ENCODE data around the gene SKIL. TPM values are rescaled to one million over a fixed set of nuclear protein-coding genes. Genes with fewer than 3 reads are reported as not detected.

Gene SKIL
- total RNA-seq, 1 donor from 2014 or later, result 86.7 TPM

DNA sequence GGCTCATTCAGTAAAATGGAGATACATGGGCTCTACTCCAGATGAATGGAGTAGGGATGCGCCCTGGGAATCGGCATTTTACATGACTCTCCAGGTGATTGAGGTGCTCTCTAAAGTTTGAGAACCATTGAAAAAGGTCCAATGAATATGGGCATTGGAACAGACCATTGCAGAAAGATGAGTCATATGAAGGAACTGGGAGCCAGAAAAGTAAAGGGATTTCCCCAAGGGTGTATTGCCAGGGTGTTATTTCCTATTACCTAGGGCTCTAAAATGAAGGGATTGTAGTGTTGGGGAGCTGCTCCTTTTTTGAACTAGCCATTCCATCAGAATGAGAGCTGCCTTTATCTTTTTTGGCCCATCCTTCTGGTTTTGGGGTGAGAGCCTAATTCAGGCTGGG is 82.8 kb downstream of the SKIL start:
- no peak for ATAC-seq
- H3K9me3 ChIP-seq, result no peaks in the 10 kb centered on the region
- TF ChIP-seq, protein P1, sequence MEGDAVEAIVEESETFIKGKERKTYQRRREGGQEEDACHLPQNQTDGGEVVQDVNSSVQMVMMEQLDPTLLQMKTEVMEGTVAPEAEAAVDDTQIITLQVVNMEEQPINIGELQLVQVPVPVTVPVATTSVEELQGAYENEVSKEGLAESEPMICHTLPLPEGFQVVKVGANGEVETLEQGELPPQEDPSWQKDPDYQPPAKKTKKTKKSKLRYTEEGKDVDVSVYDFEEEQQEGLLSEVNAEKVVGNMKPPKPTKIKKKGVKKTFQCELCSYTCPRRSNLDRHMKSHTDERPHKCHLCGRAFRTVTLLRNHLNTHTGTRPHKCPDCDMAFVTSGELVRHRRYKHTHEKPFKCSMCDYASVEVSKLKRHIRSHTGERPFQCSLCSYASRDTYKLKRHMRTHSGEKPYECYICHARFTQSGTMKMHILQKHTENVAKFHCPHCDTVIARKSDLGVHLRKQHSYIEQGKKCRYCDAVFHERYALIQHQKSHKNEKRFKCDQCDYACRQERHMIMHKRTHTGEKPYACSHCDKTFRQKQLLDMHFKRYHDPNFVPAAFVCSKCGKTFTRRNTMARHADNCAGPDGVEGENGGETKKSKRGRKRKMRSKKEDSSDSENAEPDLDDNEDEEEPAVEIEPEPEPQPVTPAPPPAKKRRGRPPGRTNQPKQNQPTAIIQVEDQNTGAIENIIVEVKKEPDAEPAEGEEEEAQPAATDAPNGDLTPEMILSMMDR (IDR thresholded peaks at IDR 0.05), result no peak
- H3K27ac ChIP-seq, result no peak overlapping the region
- peaks cover 5% of the 10 kb centered on the region for H3K36me3 ChIP-seq
- H3K4me1 ChIP-seq, result no peaks in the 10 kb centered on the region
- intact Hi-C loops (cut with DNase I), result no loop called here
- no peaks in the 10 kb centered on the region for H3K27me3 ChIP-seq (ENCODE audit: low read depth)
- H3K4me3 ChIP-seq, result no peak overlapping the region
- DNase-seq, result no peak

DNA sequence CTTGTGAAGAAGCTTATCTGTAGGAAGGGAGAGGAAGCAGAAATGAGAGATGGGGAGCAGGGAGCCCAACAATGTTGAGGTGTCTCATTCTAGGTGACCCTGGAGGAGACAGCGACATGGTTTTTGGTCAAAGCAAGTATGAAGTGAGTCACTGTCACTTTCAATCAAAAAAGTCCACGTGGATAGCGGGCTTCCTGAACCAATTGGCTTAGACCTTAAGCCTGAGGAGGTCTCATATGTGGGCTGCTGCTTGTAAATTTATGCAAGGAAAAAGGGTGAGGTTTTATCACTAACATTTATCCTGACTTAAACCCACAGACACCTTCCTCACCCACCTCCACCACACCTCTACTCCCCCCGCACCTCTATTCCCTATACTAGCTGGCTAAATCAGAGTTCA is 83.9 kb downstream of the SKIL start:
- ATAC-seq, result no peak
- Histone ChIP-seq H3K9me3 (no peaks in the 10 kb centered on the region), H3K27ac (no peak overlapping the region), H3K36me3 (no peaks in the 10 kb centered on the region), H3K4me3 (no peak overlapping the region), H3K4me1 (no peaks in the 10 kb centered on the region), H3K27me3 (ENCODE audit: low read depth) (no peaks in the 10 kb centered on the region)
- intact Hi-C loops (cut with DNase I), result no loop called here
- TF ChIP-seq, protein P1 (IDR thresholded peaks at IDR 0.05), result no peak
- no peak for DNase-seq

DNA sequence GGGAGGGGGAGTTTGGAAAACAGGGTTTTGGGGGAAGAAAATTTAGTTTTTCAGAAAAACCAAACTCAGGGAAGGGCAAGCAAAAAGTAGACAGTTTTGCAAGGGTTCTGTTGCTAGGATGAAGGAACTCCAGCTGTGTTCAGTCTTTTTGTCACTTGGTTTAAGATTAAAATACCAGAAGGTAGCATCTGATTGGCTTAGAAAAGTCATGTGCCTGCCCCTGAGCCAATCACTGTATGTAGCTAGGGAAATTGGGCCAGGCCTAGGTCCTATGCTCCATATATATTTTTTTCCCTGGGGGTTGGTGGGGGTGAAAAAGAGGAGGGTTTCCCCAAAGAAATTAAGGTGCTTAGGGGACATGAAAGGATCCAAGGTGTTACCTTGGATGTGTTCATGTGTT is 85.4 kb downstream of the SKIL start:
- DNase-seq (no peak), ATAC-seq (no peak)
- Histone ChIP-seq H3K27me3 (ENCODE audit: low read depth) (no peaks in the 10 kb centered on the region), H3K4me3 (no peak overlapping the region), H3K9me3 (no peaks in the 10 kb centered on the region), H3K4me1 (no peaks in the 10 kb centered on the region), H3K27ac (no peak overlapping the region), H3K36me3 (no peaks in the 10 kb centered on the region)
- intact Hi-C loops (cut with DNase I), result no loop called here
- TF ChIP-seq, protein P1 (IDR thresholded peaks at IDR 0.05), result no peak

DNA sequence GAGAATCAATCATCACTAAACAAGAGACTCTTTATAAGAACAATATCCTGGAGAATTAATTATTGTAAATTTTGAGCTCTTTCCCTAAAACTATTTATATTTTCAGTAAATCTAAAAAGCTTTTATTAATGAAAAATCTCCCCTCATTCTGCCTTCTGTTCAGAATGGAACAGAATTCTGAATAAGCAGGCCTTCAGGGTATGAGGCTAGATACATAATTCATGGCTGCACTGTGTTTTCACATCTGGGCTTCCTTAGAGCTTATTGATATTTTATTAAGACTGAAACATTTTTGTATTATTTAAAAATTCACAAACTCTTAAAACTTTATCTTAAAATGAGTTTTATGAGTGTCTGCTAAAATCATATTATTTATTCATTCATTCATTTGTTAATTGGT is 85.9 kb downstream of the SKIL start:
- Histone ChIP-seq H3K27me3 (ENCODE audit: low read depth) (no peaks in the 10 kb centered on the region), H3K4me3 (no peak overlapping the region), H3K36me3 (no peaks in the 10 kb centered on the region), H3K9me3 (no peaks in the 10 kb centered on the region), H3K4me1 (no peaks in the 10 kb centered on the region), H3K27ac (no peak overlapping the region)
- intact Hi-C loops (cut with DNase I), result no loop called here
- DNase-seq (no peak), ATAC-seq (no peak)
- TF ChIP-seq, protein P1 (IDR thresholded peaks at IDR 0.05), result no peak

Small RNA genes lying within 50 kb of the gene (microRNA-seq; reads per million reads assigned to microRNA genes)
- not detected for gene MIR6828 (ENCODE audit: borderline number of aligned reads)

Other genes with a start within 250 kb of the SKIL start
- gene PHC3, start 176.0 kb upstream of the SKIL start, total RNA-seq, result 89.9 TPM
- 45.9 TPM for gene PRKCI, start 135.3 kb upstream of the SKIL start, total RNA-seq
- gene CLDN11, start 61.2 kb downstream of the SKIL start, total RNA-seq, result 22.4 TPM
- gene SLC7A14, start 228.4 kb downstream of the SKIL start, total RNA-seq, result 0.06 TPM

All from lower lobe of right lung (tissue), 2 donors.